Urinary bladder (tissue), 4 donors: Measurements from ENCODE around the gene NPC1L1. TPM values are rescaled to one million over a fixed set of nuclear protein-coding genes. Genes with fewer than 3 reads are reported as not detected.

Experiments used
- DNase-seq: peaks from one replicate; pipeline ENCODE4 v3.0.0-alpha.2; 2015; ENCODE audit errors: extremely low spot score
- H3K27ac ChIP-seq: one replicate; pipeline ENCODE4 v1.5.1; 2013; ENCODE audit warnings: low read depth, mild to moderate bottlenecking, moderate library complexity
- H3K36me3 ChIP-seq: one replicate; pipeline ENCODE4 v1.6.1; 2013; ENCODE audit warnings: mild to moderate bottlenecking, moderate library complexity; ENCODE audit not compliant: insufficient read depth
- H3K4me1 ChIP-seq: one replicate; pipeline ENCODE4 v1.6.1; 2013; ENCODE audit warnings: mild to moderate bottlenecking, moderate library complexity; ENCODE audit not compliant: insufficient read depth
- H3K4me3 ChIP-seq: one replicate; pipeline ENCODE4 v1.5.1; 2013; ENCODE audit warnings: low read depth, low read length
- WGBS: extraction: QIAGEN DNeasy Blood & Tissue Kit; methylation state at CpG from one replicate; pipeline ENCODE4 v1.1.7; 2013; 5-methylcytosine and 5-hydroxymethylcytosine counted together
- polyA plus RNA-seq: library from polyadenylated mRNA; stranded (reverse); fragments of 200-250 nt; gene quantifications from one replicate; pipeline ENCODE4 v1.2.3, GENCODE V29; 2013
- total RNA-seq: library from RNA; depleted of rRNA; stranded (reverse); fragments of >200 nt; gene quantifications from one replicate; pipeline ENCODE4 v1.2.3, GENCODE V29; 2014
- donor health status: healthy with polysubstance abuse.
- donor health status: healthy.

The NPC1L1 gene
- total and polyA plus RNA-seq, 2 donors, result 0.25 TPM; not detected in 1

DNA sequence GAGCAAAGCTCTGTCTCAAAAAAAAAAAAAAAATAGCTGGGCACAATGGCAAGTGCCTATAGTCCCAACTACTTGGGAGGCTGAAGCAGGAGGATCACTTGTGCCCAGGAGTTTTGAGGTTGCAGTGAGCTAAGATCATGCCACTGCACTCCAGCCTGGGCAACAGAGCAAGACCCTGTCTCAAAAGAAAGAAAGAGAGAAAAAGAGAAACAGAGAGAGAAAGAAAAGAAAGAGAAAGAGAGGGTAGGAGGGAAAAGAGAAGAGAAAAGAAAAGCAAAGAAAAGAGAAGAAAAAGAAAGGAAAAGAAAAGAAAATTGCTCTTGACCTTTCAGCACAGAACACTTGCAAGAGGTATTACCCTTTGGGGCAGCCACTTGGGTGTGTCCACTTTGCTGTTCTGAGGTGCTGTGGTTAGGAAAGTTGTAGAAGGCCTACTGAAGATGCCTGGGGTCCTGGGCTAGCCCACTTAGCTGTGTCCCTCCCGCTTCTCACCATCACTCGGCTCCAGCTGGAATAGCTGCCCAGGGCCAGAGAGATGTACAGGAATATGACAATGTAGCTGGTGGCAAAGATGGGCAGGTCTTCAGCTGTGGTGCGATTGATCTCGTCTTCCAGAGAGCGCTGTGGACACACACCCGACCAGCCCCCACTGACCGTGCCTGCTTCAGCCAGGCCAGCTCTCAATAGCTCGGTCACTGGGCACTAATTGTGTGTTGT, 5.6 kb downstream of the NPC1L1 start:
- Histone ChIP-seq H3K4me1 (no peaks in the 10 kb centered on the region), H3K27ac (no peak overlapping the region), H3K4me3 (no peak overlapping the region), H3K36me3 (no peaks in the 10 kb centered on the region)
- DNase-seq, result no peak
- WGBS, result 90% methylated on average over 8 of the region's 8 CpGs

GRCh38 chr7:44534501-44534900, 6.6 kb downstream of the NPC1L1 start:
- Histone ChIP-seq H3K27ac (no peak overlapping the region), H3K36me3 (no peaks in the 10 kb centered on the region), H3K4me3 (no peak overlapping the region), H3K4me1 (no peaks in the 10 kb centered on the region)
- 61% methylated on average over 7 of the region's 7 CpGs for whole genome bisulfite sequencing
- no peak for DNase-seq

DNA sequence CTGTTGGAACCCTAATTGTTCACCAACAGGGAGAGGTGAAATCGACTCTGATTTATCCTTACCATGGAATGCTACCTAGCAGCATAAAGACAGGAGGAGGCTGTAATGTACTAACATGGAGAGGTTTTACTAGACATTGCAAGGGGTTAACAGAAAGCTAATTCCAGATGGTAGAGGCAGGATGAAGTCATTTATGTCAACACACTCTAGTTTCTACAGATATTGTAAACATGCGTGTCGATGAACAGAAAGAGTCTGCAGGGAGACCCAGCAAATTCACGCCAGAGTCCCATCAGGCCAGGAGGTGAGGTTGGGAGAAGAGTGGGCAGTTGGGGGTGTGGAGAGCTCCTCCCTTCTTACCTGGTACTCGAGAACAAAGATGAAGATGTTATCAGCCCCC, 7.0 kb downstream of the NPC1L1 start:
- no peak overlapping the region for H3K4me3 ChIP-seq
- H3K36me3 ChIP-seq, result no peaks in the 10 kb centered on the region
- no peak overlapping the region for H3K27ac ChIP-seq
- DNase-seq, result no peak
- WGBS, result 41% methylated on average over 5 of the region's 5 CpGs
- H3K4me1 ChIP-seq, result no peaks in the 10 kb centered on the region

DNA sequence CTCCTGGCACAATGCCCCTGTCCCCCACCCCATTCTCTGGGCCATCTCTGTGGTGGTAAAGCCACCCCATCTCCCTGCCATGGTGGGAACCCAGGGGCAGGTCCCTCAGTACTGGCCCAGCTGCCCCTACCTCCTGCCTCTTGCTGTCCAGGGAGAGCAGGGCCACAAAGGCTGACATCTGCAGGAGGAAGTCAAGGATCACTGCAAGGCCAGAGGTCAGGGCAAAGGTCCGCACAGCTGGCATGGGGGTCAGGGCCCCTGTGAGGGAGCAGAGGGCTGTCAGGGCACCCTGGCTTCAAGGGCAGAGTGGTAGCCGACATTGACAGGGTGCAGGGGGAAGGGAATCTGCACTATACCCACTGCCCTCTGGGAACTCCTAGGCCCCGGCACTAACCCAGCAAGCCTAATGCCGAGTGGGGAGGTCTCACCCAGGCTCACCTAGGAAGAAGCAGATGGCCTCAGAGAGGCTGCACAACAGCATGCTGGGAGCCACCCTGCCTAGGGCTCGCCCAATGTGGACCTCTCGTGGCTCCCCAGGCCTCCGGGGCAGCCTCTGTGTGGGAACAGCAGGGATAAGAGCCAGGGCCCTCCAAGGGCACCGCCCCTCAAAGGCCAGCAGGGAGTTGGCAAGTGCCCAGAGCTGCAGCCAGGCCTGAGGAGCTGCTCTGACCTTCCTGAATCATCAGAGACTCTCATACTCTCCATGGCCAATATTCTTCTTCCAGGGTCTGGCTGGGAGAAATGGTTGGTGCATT, 7.7 kb downstream of the NPC1L1 start:
- H3K36me3 ChIP-seq, result no peaks in the 10 kb centered on the region
- no peak overlapping the region for H3K27ac ChIP-seq
- 70% methylated on average over 8 of the region's 8 CpGs for WGBS
- H3K4me3 ChIP-seq, result no peak overlapping the region
- no peaks in the 10 kb centered on the region for H3K4me1 ChIP-seq
- no peak for DNase-seq

GRCh38 chr7:44531421-44532380, 9.4 kb downstream of the NPC1L1 start:
- H3K4me3 ChIP-seq, result no peak overlapping the region
- H3K27ac ChIP-seq, result no peak overlapping the region
- WGBS, result 86% methylated on average over 17 of the region's 17 CpGs
- no peaks in the 10 kb centered on the region for H3K36me3 ChIP-seq
- no peak for DNase-seq
- no peaks in the 10 kb centered on the region for H3K4me1 ChIP-seq

DNA sequence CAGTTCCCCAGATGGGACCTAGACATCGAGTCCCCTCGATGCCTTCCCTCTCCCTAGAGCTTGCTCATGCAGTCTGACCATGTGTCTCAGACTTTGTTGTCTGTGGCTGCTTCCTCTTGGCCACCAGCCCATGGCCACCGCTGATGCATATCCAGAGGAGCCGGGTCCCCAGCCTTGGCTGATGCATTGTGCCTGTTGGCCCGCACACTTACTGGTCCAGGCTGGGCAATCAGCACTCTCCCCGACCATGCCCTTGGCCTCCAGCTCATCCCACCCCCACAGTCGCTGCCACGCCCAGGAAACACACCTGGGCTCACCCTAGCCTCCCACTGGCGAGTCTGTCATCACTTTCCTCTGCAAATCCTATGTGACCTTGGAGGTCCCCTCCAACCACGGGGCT, 10.1 kb downstream of the NPC1L1 start:
- no peak for DNase-seq
- no peaks in the 10 kb centered on the region for H3K36me3 ChIP-seq
- 77% methylated on average over 10 of the region's 10 CpGs for WGBS
- no peak overlapping the region for H3K27ac ChIP-seq
- H3K4me3 ChIP-seq, result no peak overlapping the region
- H3K4me1 ChIP-seq, result no peaks in the 10 kb centered on the region

DNA sequence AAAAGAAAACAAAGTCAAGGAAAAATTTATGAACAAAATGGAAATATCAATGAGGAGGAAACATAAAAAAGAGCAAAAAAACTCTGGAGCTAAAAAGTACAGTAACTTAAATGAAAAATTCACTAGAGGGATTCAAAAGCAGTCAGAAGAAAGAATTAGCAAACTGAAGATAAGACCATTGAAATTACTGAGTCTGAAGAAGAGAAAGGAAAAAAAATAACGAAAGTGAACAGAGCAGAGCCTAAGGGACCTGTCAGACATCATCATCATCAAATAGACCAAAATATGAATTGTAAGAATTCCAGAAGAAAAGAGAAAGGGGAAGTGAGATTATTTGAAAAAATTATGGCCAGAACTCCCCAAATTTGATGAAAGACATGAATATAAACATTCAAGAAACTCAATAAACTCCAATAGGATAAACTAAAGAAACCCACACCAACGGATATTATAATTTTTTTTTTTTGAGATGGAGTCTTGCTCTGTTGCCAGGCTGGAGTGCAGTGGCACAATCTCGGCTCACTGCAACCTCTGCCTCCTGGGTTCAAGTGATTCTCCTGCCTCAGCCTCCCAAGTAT, 16.2 kb downstream of the NPC1L1 start:
- WGBS, result 77% methylated on average over 3 of the region's 3 CpGs
- Histone ChIP-seq H3K4me3 (no peak overlapping the region), H3K27ac (no peak overlapping the region), H3K4me1 (no peaks in the 10 kb centered on the region), H3K36me3 (no peaks in the 10 kb centered on the region)
- no peak for DNase-seq

- WGBS, result 83% methylated on average over 3 of the region's 3 CpGs
- H3K4me1 ChIP-seq, result no peaks in the 10 kb centered on the region
- H3K36me3 ChIP-seq, result no peaks in the 10 kb centered on the region
- H3K27ac ChIP-seq, result no peak overlapping the region
- no peak for DNase-seq
- no peak overlapping the region for H3K4me3 ChIP-seq
Measured at GRCh38 chr7:44522315-44522714, 18.8 kb downstream of the NPC1L1 start.

DNA sequence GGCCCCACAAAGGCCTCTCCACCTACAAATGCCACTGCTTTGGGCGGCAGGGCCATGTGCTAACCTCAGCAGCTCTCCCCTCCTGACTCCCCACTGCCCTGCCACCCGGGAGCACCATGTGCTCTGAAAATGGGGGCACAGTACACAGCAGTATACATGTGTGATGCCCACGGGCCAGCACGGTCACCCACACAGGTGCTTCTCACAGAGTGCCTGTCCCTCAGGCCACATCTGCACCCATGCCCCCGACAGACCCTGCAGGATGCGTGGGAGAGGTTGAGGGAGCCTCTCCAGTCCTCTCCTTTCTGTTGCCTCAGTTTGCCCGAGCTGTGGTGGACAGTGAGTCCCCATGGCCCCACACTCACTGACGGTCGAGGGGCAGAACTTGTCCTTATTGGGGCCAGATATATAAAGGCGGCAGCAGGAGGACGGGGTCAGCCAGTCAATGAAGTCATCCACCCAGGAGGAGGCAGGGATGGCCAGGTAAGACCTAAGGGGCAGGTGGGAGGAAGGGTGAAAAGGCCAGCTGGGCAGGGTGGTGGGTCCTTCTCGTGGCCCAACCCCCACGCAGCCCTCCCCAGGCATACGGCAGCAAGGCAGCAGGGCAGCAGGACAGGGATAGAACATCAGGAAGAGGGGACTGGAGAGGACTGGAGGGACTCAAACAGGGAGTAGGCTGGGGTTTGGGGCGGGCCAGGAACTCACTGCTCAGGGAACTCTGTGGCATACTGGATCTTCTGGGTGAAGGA, 19.6 kb downstream of the NPC1L1 start:
- H3K27ac ChIP-seq, result no peak overlapping the region
- no peak overlapping the region for H3K4me3 ChIP-seq
- H3K4me1 ChIP-seq, result no peaks in the 10 kb centered on the region
- no peaks in the 10 kb centered on the region for H3K36me3 ChIP-seq
- WGBS, result 82% methylated on average over 15 of the region's 15 CpGs
- DNase-seq, result no peak

- WGBS, result 83% methylated on average over 5 of the region's 5 CpGs
- Histone ChIP-seq H3K36me3 (no peaks in the 10 kb centered on the region), H3K4me1 (no peaks in the 10 kb centered on the region), H3K4me3 (no peak overlapping the region), H3K27ac (no peak overlapping the region)
- DNase-seq, result no peak
Measured at GRCh38 chr7:44520574-44520973, 20.6 kb downstream of the NPC1L1 start.

DNA sequence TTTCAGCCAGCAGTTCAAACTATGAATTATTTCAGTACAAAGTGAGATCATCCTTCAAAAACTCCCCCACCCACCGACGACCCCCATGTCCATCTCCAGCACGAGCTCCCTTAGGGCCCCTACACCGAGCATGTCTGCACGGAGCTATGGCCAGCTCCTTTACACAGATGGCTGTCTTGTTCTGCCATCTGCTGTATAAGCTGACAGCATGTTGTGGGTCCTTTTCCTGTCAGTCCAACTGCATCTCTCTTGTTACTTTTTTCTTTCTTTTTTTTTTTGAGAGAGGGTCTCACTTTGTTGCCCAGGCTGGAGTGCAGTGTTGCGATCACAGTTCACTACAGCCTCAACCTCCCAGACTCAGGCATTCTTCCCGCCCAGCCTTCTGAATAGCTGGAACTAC, 21.6 kb downstream of the NPC1L1 start:
- Histone ChIP-seq H3K4me3 (no peak overlapping the region), H3K36me3 (no peaks in the 10 kb centered on the region), H3K27ac (no peak overlapping the region), H3K4me1 (no peaks in the 10 kb centered on the region)
- 69% methylated on average over 7 of the region's 7 CpGs for WGBS
- no peak for DNase-seq

DNA sequence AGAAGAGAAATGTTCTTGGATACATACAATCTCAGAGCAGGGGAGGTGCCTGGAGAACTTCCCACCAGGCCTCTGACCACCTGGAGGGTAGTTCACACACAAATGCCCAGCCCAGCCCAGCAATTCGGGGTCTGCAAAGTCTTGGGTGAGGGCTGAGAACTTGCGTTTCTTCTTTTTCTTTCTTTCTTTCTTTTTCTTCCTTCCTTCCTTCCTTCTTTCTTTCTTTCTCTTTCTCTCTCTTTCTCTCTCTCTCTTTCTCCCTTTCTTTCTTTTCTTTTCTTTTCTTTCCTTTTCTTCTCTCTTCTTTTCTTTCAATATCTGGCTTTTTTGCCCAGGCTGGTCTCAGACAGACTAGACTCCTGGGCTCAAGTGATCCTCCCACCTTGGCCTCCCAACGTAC, 22.4 kb downstream of the NPC1L1 start:
- no peak for DNase-seq
- Histone ChIP-seq H3K36me3 (no peaks in the 10 kb centered on the region), H3K27ac (no peak overlapping the region), H3K4me3 (no peak overlapping the region), H3K4me1 (no peaks in the 10 kb centered on the region)
- WGBS, result 69% methylated on average over 3 of the region's 3 CpGs

DNA sequence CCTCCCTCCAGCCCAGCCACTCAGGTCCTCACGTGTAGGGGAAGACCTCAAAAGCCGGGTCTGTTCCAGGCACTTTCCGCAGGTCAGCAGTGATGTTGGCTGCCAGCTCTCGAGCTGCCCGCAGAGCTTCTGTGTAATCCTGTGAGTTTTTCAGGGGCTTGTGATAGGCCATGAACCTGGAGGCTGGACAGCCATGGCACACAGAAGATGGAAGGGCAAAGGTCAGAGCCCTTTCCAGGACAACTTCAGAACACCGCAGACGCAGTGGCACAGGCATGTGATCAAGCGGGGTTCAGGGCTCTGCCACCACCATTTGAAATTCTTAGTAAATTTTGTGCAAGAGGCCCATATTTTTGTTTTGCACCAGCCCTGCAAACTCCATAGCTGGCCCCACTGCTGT, 24.0 kb downstream of the NPC1L1 start:
- Histone ChIP-seq H3K36me3 (no peaks in the 10 kb centered on the region), H3K4me3 (no peak overlapping the region), H3K27ac (no peak overlapping the region), H3K4me1 (no peaks in the 10 kb centered on the region)
- WGBS, result 81% methylated on average over 8 of the region's 8 CpGs
- no peak for DNase-seq
